HUDEP-2 (cell line): ENCODE measurements around the gene TSEN2.
"Not testable (repeated sequence)": the region's sequence is repeated elsewhere in the genome, so short reads cannot be mapped to it uniquely, and the experiment has no call there.

ENCODE experiments used
- DNase-seq, 76 experiments: peaks; one replicate each; lab custom pipeline; 2025; ENCODE audit not compliant: unreplicated experiment in 76 of 76; lab: John Stamatoyannopoulos, UW

TSEN2 gene

GRCh38 chr3:12451960-12452359 is 32.3 kb upstream of the TSEN2 start:
- DNase-seq, result no peak

DNA sequence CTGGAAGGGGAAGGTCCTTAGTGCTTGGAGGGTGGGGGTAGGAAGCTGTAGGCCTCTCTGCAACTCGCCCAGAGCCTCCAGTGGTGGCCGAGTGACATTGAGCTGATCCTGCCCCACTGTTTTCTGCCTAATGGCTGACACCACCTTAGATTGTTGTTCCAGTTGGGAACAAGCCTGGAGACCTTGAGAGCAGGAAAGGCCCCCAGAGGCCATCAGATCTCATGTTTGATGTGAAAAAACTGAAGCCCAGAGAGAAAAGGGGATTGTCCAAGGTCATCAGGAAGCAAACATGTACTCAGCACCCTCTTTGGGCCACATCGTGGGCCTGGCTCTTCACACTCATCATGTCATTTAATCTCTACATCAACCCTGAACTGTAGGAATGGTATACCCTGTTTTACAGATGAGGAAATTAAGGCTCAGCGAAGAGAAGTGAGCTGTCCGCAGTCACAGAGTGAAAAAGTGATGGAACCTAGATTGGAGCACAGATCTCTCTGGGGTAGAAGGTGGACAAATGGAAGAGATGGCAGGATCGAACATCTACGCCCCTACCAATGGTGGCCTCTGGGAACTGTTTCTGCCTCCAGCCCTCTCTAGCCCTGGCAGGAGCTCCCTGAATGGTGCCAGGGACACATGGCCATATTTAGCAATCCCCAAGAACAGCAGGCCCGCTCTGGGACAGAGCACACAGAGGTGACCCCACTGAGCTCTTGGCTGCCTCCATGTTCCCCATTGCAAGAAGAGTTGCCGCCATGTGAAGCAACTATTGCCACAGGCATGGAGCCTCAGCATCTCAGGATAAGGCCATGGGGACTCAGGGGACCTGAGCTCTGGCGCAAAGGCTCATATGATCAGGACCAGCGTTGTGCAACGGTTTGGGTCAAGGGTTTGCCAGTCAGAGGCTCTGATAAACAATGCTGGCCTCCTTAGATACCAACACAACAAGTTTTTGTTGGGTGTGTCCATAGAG is 31.6 kb upstream of the TSEN2 start:
- no peak for DNase-seq

DNA sequence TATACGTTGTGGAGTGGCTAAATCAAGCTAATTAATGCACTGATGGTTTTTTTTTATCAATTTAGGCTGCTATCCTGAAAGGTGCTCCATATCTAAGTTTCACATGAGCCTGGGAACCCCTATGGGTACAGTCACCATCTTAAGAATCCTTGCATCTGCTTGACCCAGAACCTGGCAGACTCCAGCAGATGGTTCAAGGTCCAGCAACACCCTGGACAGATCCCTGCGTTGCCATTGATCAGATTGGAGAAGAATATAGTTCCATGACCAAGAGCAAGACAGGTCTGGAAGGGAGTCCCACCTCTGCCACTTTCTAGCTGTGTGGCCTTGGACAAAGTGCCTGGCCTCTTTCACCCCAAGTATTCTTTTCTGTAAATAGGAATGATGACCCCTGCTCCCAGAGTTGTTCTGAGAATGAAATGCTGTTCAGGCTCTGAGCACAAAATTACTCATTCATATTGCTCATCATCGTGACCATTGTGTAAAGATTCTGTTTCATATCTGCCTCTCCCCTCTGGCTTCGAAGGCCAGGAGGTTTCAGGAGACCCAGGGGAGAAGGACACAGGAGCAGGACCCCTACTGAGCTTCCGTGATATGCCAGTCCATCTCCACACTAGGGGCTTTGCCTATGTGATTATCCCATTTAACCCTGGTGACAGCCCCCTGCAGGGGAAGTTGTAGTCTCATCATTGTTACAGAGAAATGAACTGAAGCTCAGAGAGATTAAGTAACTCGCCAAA is 30.0 kb upstream of the TSEN2 start:
- no peak for DNase-seq

GRCh38 chr3:12454816-12455121 is 29.5 kb upstream of the TSEN2 start:
- DNase-seq, result no peak

GRCh38 chr3:12455740-12456139 is 28.5 kb upstream of the TSEN2 start:
- DNase-seq, result no peak

- DNase-seq, result no peak
Observed at GRCh38 chr3:12456441-12456840, 27.8 kb upstream of the TSEN2 start.

DNA sequence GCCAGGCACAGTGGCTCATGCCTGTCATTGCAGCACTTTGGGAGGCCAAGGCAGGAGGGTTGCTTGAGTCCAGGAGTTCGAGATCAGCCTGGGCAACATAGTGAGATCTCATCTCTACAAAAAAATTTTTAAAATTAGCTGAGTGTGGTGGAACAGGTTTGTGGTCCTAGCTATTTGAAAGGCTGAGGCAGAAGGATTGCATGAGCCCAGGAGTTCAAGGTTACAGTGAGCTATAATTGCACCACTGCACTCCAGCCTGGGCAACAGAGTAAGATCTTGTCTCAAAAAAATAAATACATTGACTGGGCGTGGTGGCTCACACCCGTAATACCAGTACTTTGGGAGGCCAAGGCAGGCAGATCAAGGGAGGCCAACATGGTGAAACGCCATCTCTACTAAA is 26.9 kb upstream of the TSEN2 start:
- DNase-seq, result not testable (repeated sequence)

GRCh38 chr3:12458901-12459300 is 25.4 kb upstream of the TSEN2 start:
- no peak for DNase-seq

GRCh38 chr3:12460127-12460526 is 24.2 kb upstream of the TSEN2 start:
- DNase-seq, result no peak

DNA sequence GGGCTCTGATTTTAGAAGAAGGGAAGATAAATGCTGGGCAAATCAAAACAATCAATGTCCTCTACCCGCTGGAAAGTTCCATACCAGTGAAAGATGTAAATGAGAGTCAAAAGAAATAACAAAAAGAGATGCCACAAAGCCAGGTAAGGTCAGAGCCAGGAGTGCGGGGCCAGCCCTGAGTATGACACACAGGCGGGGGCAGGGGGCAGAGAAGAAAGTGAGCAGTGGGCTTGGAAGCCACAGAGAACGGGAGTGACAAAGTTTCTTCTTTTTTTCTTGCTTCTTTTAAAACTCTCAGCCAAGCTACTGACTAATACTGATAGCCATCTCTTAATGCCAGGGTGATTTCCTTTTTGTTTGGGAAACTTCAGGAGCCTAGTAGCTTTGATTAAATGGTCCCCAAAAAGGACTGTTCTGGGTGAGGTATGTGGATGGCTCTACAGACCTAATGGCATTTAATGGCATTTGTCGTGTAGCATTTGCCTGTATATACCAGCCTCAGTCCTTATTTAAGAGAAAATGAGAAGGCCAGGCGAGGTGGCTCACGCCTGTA is 23.1 kb upstream of the TSEN2 start:
- no peak for DNase-seq

- no peak for DNase-seq
Observed at GRCh38 chr3:12462159-12462947, 21.9 kb upstream of the TSEN2 start.

- no peak for DNase-seq
Observed at GRCh38 chr3:12463686-12464085, 20.6 kb upstream of the TSEN2 start.

DNA sequence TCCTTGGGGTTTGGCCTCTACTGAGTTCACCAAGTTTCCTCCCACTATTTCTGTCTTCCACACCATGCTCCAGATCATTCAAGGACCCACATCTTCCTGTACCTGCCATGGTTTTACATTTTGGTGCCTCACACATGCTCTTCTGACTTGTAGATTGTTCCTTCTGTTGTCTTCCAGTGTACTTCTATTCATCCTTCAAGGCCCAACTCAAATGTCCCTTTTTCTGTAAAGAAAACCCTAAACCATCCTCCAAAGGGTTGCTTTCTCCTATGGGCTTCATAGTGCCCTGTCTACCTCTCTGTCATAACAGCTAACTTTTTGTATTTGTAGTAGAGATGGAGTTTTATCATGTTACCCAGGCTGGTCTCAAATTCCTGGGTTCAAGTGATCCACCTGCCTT is 20.1 kb upstream of the TSEN2 start:
- no peak for DNase-seq

GRCh38 chr3:12465151-12465835 is 19.0 kb upstream of the TSEN2 start:
- no peak for DNase-seq

DNA sequence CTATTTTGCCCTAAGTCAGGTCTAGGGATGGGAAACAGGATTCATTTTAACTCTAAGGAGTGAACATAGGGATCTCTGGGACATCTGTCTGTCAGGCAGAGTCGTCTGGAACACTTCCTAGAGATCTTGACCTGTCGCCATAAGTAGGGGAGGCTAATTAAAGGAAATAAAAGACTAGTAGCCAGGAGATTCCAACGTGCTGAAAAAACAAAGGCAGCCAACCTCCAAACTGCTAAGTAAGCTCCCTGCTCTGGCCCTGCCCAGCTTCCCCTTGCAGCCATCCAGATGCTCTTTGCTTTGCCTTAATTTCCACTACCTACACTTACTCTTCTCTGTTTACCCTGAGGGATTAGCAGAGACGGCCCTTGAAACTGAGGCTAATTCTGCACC is 18.4 kb upstream of the TSEN2 start:
- no peak for DNase-seq

DNA sequence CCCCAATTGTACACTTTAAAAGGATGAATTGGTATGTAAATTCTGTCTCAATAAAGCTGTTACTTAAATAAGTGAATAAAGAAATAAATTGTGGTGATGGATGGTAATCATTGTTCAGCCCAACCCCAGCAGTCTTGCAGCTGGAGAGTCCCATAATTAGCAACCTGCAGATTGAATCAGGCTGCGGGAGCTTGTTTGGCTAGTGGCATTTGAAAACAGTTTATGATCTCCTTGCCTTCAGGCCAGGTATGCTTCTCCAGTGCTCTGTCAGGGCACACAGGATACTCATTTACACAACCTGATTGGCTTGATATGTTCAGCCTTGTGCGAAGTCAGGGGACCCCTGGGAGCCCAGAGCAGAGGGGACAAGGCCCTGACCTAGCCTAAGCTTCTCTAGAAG is 16.5 kb upstream of the TSEN2 start:
- no peak for DNase-seq

DNA sequence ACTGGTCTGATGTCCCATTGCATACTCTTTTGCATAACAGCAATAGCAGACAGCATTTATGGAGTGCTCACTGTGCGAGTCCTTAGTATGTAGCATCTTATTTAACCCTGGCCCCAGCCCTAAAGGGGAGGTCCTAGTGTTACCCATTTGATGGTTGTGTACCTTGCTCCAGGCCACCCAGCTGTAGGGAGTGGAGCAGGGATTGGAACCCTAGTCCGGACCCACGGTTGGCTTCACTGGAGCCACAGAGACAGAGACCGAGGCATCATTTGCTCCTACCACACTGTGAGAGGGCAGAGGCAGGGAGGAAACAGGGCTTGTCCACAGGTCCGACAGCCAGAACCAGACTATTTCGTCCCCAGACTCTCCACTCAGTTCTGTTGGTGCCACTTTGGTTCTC is 16.0 kb upstream of the TSEN2 start:
- no peak for DNase-seq

GRCh38 chr3:12468757-12469156 is 15.5 kb upstream of the TSEN2 start:
- no peak for DNase-seq

- not testable (repeated sequence) for DNase-seq
Observed at GRCh38 chr3:12469222-12469621, 15.1 kb upstream of the TSEN2 start.

DNA sequence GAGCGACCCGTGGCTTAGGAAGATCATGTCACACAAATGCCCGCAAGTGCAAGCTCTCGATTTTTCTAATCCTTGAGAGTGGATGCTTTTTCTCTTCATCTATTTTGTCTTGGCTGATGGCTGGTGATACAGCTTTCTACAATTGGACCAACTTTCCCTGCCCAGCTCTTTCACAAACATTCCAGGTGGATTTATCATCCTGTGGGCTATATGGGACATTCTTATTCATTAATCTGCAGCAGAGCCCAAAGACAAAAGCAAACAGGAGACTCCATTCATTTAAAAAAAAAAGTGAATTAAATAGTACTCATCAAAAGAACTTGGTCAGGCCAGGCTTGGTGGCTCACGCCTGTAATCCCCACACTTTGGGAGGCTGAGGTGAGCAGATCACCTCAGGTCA is 14.2 kb upstream of the TSEN2 start:
- no peak for DNase-seq
